ENCODE data around the gene INPP5E.

Gene INPP5E
- 34.5 to 61.7 reads per million in 2 experiments for total RNA-seq

GRCh38 chr9:136439481-136440408, at the start of gene INPP5E:
INPP5E (minus strand) TSS chr9:136439845; CDS start chr9:136439419, 426 bp downstream.
- DNase-seq (ENCODE audit: low read depth) = peak; percentile 78

GRCh38 chr9:136488247-136489214, 48.9 kb upstream of the INPP5E start:
- peak; percentile 59 for DNase-seq (ENCODE audit: low read depth)

- no peak for DNase-seq (ENCODE audit: low read depth)
Observed at GRCh38 chr9:136487672-136488071, 48.0 kb upstream of the INPP5E start.

GRCh38 chr9:136486823-136487620, 47.4 kb upstream of the INPP5E start:
- DNase-seq (ENCODE audit: low read depth) = no peak

GRCh38 chr9:136486131-136486530, 46.5 kb upstream of the INPP5E start:
- no peak for DNase-seq (ENCODE audit: low read depth)

- peak; percentile 75 for DNase-seq (ENCODE audit: low read depth)
Observed at GRCh38 chr9:136485049-136486045, 45.7 kb upstream of the INPP5E start.

GRCh38 chr9:136484153-136485048, 44.8 kb upstream of the INPP5E start:
- peak; percentile 22 for DNase-seq (ENCODE audit: low read depth)

- peak; percentile 89 for DNase-seq (ENCODE audit: low read depth)
Observed at GRCh38 chr9:136483589-136484152, 44.0 kb upstream of the INPP5E start.

- peak; percentile 100 for DNase-seq (ENCODE audit: low read depth)
Observed at GRCh38 chr9:136482793-136483588, 43.3 kb upstream of the INPP5E start, which contains the start of gene SEC16A. SEC16A (minus strand) TSS chr9:136483040; CDS start chr9:136477615, 5,425 bp downstream.

GRCh38 chr9:136482046-136482792, 42.6 kb upstream of the INPP5E start:
- DNase-seq (ENCODE audit: low read depth) = no peak

- no peak for DNase-seq (ENCODE audit: low read depth)
Observed at GRCh38 chr9:136481558-136481957, 41.9 kb upstream of the INPP5E start.

- DNase-seq (ENCODE audit: low read depth) = no peak
Observed at GRCh38 chr9:136476369-136477150, 36.9 kb upstream of the INPP5E start.

GRCh38 chr9:136474974-136475865, 35.6 kb upstream of the INPP5E start:
- no peak for DNase-seq (ENCODE audit: low read depth)

- no peak for DNase-seq (ENCODE audit: low read depth)
Observed at GRCh38 chr9:136474021-136474640, 34.5 kb upstream of the INPP5E start.

GRCh38 chr9:136473354-136473721, 33.7 kb upstream of the INPP5E start:
- DNase-seq (ENCODE audit: low read depth) = no peak
